Glomerular endothelial cell (primary cell): ENCODE measurements around the gene RAP1A. TPM values are rescaled to one million over a fixed set of nuclear protein-coding genes. Genes with fewer than 3 reads are reported as not detected.
"Not testable (repeated sequence)": the region's sequence is repeated elsewhere in the genome, so short reads cannot be mapped to it uniquely, and the experiment has no call there.

Experiments
- DNase-seq: peaks from one replicate; pipeline ENCODE4 v3.0.0-alpha.2; 2011; ENCODE audit warnings: low read depth, low spot score; ENCODE audit errors: extremely low read depth
- total RNA-seq: library from RNA; depleted of rRNA; stranded (reverse); fragments of >200 nt; gene quantifications from 2 replicates; pipeline ENCODE4 v1.2.3, GENCODE V29; 2015

RAP1A gene
- total RNA-seq, 1 donor from 2014 or later, result 41.4 TPM

- DNase-seq, result no peak
Observed at GRCh38 chr1:111660204-111661150, 40.9 kb downstream of the RAP1A start.

GRCh38 chr1:111664652-111665051 is 45.1 kb downstream of the RAP1A start:
- DNase-seq, result no peak

DNA sequence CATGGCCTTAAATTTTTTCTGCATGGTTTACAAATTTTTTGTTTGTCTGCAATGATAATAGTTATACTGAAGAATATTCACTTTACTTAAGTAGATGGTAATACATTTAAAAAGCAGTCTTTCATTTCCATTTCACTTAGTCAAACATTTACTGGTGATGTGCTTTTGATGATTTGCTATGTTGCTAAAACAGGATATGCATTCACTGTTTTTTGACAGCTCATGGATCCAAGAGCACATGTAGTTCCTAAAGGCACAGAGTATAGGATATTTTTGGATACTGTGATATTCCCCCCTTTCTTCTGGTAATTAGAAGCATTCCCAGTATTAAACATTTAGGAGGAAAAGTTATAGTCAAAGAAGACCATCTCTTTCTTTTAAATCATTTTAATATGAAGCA is 45.9 kb downstream of the RAP1A start:
- no peak for DNase-seq

DNA sequence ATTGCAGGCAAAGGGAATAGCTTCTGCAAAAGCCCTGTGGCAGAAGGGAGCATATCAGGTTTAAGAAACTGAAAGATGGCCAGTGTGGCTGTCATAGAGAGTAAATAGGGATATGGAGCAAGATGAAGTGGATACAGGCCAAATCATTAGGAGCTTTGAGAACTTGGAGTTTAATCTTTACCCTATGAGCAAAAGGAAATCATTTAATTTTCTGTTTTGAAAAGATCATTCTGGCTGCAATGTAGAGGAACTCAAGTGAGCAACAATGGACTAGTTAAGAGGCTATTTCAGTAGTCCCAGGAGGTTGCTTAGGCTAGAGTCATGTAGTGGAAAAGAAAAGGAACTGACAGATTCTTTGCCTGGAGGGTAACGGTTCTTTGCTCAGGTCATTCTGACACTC is 47.2 kb downstream of the RAP1A start:
- DNase-seq, result no peak

DNA sequence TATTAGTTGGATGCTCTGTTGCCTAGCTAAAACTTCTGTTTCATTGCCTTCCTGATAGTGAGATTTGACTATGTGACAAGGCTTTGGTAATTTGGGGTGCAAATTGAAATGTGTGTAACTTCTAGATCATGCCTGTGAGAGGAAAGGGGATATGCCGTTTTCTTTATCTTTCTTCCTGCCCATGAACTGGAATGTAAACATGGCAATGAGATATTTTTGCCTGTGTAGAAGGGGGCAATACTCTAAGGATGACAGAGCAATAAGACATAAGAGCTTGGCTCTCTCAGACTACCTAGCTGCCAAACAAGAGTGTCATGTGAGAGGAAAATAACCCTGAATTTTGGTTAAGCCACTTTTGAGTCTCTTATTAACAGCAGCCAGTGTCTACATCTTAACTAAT is 49.7 kb downstream of the RAP1A start:
- no peak for DNase-seq

GRCh38 chr1:111671852-111672251 is 52.3 kb downstream of the RAP1A start:
- no peak for DNase-seq

- no peak for DNase-seq
Observed at GRCh38 chr1:111672331-111672730, 52.7 kb downstream of the RAP1A start.

- DNase-seq, result no peak
Observed at GRCh38 chr1:111677604-111678003, 58.0 kb downstream of the RAP1A start.

DNA sequence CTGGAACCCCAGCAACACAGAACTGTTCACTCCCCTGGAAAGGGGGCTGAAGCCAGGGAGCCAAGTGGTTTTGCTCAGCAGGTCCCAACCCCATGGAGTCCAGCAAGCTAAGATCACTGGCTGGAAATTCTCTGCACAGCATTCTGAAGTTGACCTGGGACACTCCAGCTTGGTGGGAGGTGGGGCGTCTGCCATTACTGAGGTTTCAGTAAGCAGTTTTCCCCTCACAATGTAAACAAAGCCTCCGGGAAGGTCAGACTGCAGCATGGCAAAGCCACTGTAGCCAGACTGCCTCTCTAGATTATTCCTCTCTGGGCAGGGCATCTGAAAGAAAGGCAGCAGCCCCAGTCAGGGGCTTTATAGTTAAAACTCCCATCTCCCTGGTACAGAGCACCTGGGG is 60.0 kb downstream of the RAP1A start:
- DNase-seq, result no peak

GRCh38 chr1:111680212-111680800 is 60.7 kb downstream of the RAP1A start:
- DNase-seq, result not testable (repeated sequence)

DNA sequence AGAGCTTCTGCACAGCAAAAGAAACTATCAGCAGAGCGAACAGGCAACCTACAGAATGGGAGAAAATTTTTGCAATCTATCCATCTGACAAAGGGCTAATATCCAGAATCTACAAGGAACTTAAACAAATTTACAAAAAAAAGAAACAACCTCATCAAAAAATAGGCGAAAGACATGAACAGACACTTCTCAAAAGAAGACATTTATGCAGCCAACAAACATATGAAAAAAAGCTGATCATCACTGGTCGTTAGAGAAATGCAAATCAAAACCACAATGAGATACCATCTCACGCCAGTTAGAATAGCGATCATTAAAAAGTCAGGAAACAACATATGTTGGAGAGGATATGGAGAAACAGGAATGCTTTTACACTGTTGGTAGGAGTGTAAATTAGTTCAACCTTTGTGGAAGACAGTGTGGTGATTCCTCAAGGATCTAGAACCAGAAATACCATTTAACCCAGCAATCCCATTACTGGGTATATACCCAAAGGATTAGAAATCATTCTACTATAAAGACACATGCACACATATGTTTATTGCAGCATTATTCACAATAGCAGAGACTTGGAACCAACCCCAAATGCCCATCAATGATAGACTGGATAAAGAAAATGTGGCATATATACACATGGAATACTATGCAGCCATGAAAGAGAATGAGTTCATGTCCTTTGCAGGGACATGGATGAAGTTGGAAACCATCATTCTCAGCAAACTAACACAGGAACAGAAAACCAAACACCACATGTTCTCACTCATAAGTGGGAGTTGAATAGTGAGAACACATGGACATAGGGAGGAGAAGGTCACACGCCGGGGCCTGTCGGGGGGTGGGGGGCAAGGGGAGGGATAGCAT is 65.9 kb downstream of the RAP1A start:
- DNase-seq, result not testable (repeated sequence)

- peak; percentile 14 for DNase-seq
Observed at GRCh38 chr1:111690306-111690617, 70.7 kb downstream of the RAP1A start.

GRCh38 chr1:111691886-111692285 is 72.3 kb downstream of the RAP1A start:
- DNase-seq, result no peak

DNA sequence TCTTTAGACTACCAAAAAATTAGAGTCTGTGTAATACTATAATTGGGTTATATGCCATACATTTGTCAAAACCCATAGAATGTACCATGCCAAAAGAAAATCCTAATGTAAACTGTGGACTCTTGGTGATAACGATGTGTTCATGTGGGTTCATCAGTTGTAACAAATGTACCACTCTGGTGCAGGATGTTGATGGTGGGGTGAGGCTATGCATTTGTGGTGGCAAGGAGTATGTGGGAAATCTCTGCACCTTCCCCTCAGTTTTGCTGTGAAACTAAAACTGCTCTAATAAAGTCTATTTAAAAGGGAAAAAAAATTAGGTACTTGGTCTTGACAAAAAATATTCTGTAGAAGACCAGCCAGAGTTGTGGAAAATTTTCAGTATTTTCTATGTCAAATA is 76.2 kb downstream of the RAP1A start:
- no peak for DNase-seq

DNA sequence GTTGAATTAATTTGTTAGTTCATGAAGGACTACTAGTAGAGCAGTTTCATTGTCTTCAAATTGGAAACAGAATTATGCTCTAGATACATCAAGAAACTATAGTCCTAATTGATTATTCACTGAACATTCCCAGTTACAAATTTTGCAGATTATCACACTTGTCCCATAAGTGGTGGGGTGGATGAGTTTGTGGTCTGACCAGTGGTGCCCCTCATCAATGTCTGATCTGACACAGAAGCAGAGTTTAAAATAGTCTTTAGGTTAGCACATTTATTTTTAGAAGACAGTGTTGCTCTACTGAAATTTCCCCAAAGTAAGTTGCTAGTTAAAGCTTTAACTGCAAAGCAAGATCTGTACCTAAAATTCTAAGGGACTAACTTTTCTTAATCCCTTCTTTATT is 76.7 kb downstream of the RAP1A start:
- DNase-seq, result no peak

DNA sequence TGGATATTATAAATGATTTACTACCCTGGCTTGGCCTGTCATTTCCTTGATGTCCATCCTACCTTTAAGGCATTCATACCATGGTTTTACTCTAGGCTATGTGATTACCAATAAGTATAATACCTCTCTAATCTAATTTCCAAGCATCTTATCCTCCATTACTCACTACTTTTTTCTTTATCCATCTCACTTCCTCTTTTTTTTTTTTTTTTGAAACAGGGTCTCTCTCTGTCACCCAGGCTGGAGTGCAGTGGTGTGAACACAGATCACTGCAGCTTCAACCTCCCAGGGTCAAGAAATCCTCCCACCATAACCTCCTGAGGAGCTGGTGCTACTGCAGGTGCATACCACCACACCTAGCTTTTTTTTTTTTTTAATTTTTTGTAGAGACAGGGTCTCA is 79.7 kb downstream of the RAP1A start:
- no peak for DNase-seq

- DNase-seq, result no peak
Observed at GRCh38 chr1:111702504-111703050, 83.0 kb downstream of the RAP1A start.

GRCh38 chr1:111704240-111704639 is 84.7 kb downstream of the RAP1A start:
- no peak for DNase-seq

DNA sequence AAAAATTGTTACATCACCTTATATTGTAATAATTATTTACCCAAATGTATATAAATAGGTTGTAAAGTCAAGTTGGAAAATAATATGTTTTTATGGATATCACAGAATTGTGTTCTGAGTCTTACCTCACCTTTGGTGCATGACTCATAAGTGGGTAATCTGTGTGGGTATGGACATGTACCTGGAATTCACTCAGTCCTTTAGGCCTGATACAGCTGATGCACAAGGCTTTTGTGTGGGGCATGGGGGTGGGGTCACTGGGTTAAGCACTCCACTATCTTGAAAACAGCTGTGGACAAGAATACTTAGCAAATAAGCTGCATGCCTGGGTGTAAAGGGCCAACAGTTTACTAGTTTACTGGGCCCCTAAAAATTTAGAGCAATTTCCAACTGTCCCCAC is 85.2 kb downstream of the RAP1A start:
- no peak for DNase-seq

DNA sequence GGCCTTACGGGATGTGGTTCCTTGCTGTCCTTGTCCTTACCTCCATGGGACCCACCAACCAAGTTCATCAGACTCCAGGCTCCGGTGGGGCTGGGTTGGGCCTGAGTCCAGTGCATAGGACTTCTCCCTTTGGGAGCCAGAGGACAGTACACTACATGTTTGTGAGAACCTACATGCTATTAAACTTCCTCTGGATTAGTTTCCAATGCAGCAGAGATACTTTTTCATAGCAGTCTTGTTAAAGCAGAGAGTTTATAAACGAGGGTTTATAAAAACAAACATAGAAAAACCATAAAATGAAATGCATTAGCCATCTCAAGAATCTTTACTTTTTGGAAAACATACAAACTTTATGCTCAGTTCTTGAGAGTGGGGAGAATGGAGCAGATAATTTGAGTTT is 86.3 kb downstream of the RAP1A start:
- DNase-seq, result no peak

- DNase-seq, result no peak
Observed at GRCh38 chr1:111706921-111707320, 87.3 kb downstream of the RAP1A start.
